Cardiac muscle cell (in vitro differentiated cells and primary cell): Measurements from ENCODE around the gene CAB39L. TPM values are rescaled to one million over a fixed set of nuclear protein-coding genes. Genes with fewer than 3 reads are reported as not detected.

ENCODE experiments used
- DNase-seq, 2 donors: peaks; one replicate each; pipeline versions ENCODE4 v3.0.0 to v3.0.0-alpha.2; 2010 to 2017; ENCODE audit warnings: low read depth in 1 of 2, low spot score in 1 of 2
- H3K27ac ChIP-seq: fragments of 200-600 bp; sonication (generic); 2 replicates; pipeline ENCODE4 v1.5.1; 2016
- H3K27me3 ChIP-seq: fragments of 200-600 bp; sonication (generic); 2 replicates; pipeline ENCODE4 v1.6.0; 2016; ENCODE audit warnings: control low read depth
- H3K36me3 ChIP-seq: fragments of 200-600 bp; sonication (generic); 2 replicates; pipeline ENCODE4 v1.5.1; 2016; ENCODE audit warnings: control low read depth
- H3K4me1 ChIP-seq: fragments of 200-600 bp; sonication (generic); 2 replicates; pipeline ENCODE4 v1.8.1; 2017; ENCODE audit warnings: low read depth, mild to moderate bottlenecking, mixed run types
- H3K4me3 ChIP-seq: fragments of 200-600 bp; sonication (generic); 2 replicates; pipeline ENCODE4 v1.5.1; 2016; ENCODE audit warnings: mild to moderate bottlenecking
- H3K9me3 ChIP-seq: fragments of 200-600 bp; sonication (generic); 2 replicates; pipeline ENCODE4 v1.5.1; 2017; ENCODE audit warnings: low read depth, mild to moderate bottlenecking, control low read depth
- CTCF ChIP-seq: IDR thresholded peaks from 2 replicates; pipeline ENCODE4 v1.5.1; 2012; ENCODE audit warnings: low read depth, mild to moderate bottlenecking, low read length
- polyA plus RNA-seq: library from polyadenylated mRNA; unstranded; fragments of >200 nt; fragmentation: Nextera tagmentation; extraction: Ambion mirVana; gene quantifications from 2 replicates; pipeline ENCODE4 v1.2.1, GENCODE V29; 2016
- total RNA-seq: library from RNA; depleted of rRNA; stranded (reverse); fragments of >200 nt; gene quantifications from 2 replicates; pipeline ENCODE4 v1.2.3, GENCODE V29; 2016

Gene CAB39L
- total and polyA plus RNA-seq, 2 experiments from 2014 or later = 22.3 to 25.5 TPM

GRCh38 chr13:49326222-49326917 lies 117.5 kb downstream of the CAB39L start:
- H3K4me3 ChIP-seq = no peak overlapping the region

GRCh38 chr13:49323344-49323743 lies 120.5 kb downstream of the CAB39L start:
- TF ChIP-seq CTCF = no peak
- Histone ChIP-seq H3K27ac (no peak overlapping the region), H3K4me3 (no peak overlapping the region), H3K36me3 (no peaks in the 10 kb centered on the region), H3K4me1 (no peaks in the 10 kb centered on the region), H3K9me3 (no peaks in the 10 kb centered on the region), H3K27me3 (no peaks in the 10 kb centered on the region)
- no peak for DNase-seq

More at GRCh38 chr13:49326222-49326917, 117.5 kb downstream of the CAB39L start:
- Histone ChIP-seq H3K9me3 (no peaks in the 10 kb centered on the region), H3K27ac (no peak overlapping the region), H3K27me3 (no peaks in the 10 kb centered on the region), H3K36me3 (peaks cover 3% of the 10 kb centered on the region), H3K4me1 (peaks cover 11% of the 10 kb centered on the region)
- TF ChIP-seq CTCF = no peak
- DNase-seq = no peak

GRCh38 chr13:49322702-49323101 lies 121.2 kb downstream of the CAB39L start:
- DNase-seq = no peak
- Histone ChIP-seq H3K27me3 (no peaks in the 10 kb centered on the region), H3K36me3 (no peaks in the 10 kb centered on the region), H3K9me3 (no peaks in the 10 kb centered on the region), H3K4me3 (no peak overlapping the region), H3K4me1 (no peaks in the 10 kb centered on the region), H3K27ac (no peak overlapping the region)
- TF ChIP-seq CTCF = no peak

- H3K4me1 ChIP-seq = no peaks in the 10 kb centered on the region
- no peak for TF ChIP-seq CTCF
- no peak for DNase-seq
- no peaks in the 10 kb centered on the region for H3K9me3 ChIP-seq
- no peak overlapping the region for H3K27ac ChIP-seq
- no peaks in the 10 kb centered on the region for H3K36me3 ChIP-seq
- H3K27me3 ChIP-seq = no peaks in the 10 kb centered on the region
- H3K4me3 ChIP-seq = no peak overlapping the region
Observed at GRCh38 chr13:49320975-49321374, 122.9 kb downstream of the CAB39L start.

- no peaks in the 10 kb centered on the region for H3K4me1 ChIP-seq
- no peaks in the 10 kb centered on the region for H3K36me3 ChIP-seq
- no peaks in the 10 kb centered on the region for H3K27me3 ChIP-seq
- DNase-seq = no peak
- H3K27ac ChIP-seq = no peak overlapping the region
- no peaks in the 10 kb centered on the region for H3K9me3 ChIP-seq
- H3K4me3 ChIP-seq = no peak overlapping the region
- no peak for TF ChIP-seq CTCF
Observed at GRCh38 chr13:49319951-49320350, 123.9 kb downstream of the CAB39L start.
